ENCODE results near the gene AGRP. TPM values are rescaled to one million over a fixed set of nuclear protein-coding genes. Genes with fewer than 3 reads are reported as not detected.

AGRP gene
- total RNA-seq, 1 experiment from 2014 or later = not detected

GRCh38 chr16:67477960-67478554, 5.3 kb downstream of the AGRP start:
- Histone ChIP-seq H2BK15ac (ENCODE audit: low read depth, low read length) (no peak overlapping the region), H3K9me3 (ENCODE audit: control insufficient read depth, low read depth, low read length) (no peaks in the 10 kb centered on the region), H4K5ac (ENCODE audit: insufficient read length, low read depth, low read length) (no peak overlapping the region), H2BK12ac (ENCODE audit: insufficient read length, low read depth, low read length) (no peak overlapping the region), H2AK5ac (ENCODE audit: insufficient read length, low read length) (no peak overlapping the region), H4K20me1 (ENCODE audit: control insufficient read depth, insufficient read depth, insufficient read length) (no peaks in the 10 kb centered on the region), H3K14ac (ENCODE audit: insufficient read depth, low read length) (no peak overlapping the region), H2AFZ (ENCODE audit: low read length) (no peak overlapping the region), H3K23me2 (ENCODE audit: insufficient read length, low read depth, low read length, poor library complexity, severe bottlenecking) (peaks cover 6% of the 10 kb centered on the region), H3K18ac (ENCODE audit: insufficient read length, low read depth, low read length) (no peak overlapping the region), H3T11ph (ENCODE audit: low read length) (no peak overlapping the region), H2BK5ac (ENCODE audit: insufficient read length, low read length) (no peak overlapping the region), H3K4me1 (ENCODE audit: insufficient read depth, low read length) (no peaks in the 10 kb centered on the region; the same call in 1 of the 2 replicates), H3K9ac (ENCODE audit: extremely low read depth, insufficient read length, low read length) (no peak overlapping the region), H4K91ac (ENCODE audit: insufficient read length, low read depth, low read length) (no peak overlapping the region), H3K23ac (ENCODE audit: insufficient read length, low read depth, low read length) (no peak overlapping the region), H3K27ac (ENCODE audit: insufficient read length, low read depth, low read length) (no peak overlapping the region), H3K4me2 (ENCODE audit: insufficient read depth, insufficient read length, low read length) (no peak overlapping the region), H4K8ac (replicated peaks; ENCODE audit: insufficient read length, low read depth, low read length) (no peak overlapping the region), H3K79me2 (ENCODE audit: insufficient read depth, low read length) (peaks cover 4% of the 10 kb centered on the region; the same call in 1 of the 2 replicates), H3K4ac (ENCODE audit: low read depth, low read length) (no peak overlapping the region), H2BK120ac (ENCODE audit: low read depth, low read length, poor library complexity, severe bottlenecking) (no peak overlapping the region), H3K79me1 (ENCODE audit: insufficient read depth, low read depth, low read length, poor library complexity, severe bottlenecking) (peaks cover 5% of the 10 kb centered on the region), H3K27me3 (ENCODE audit: insufficient read depth, low read length) (no peaks in the 10 kb centered on the region; the same call in 1 of the 2 replicates), H2BK20ac (ENCODE audit: low read depth, low read length, poor library complexity, severe bottlenecking) (no peak overlapping the region), H3K56ac (ENCODE audit: insufficient read length, low read depth, low read length) (no peak overlapping the region)
- WGBS (ENCODE audit: extremely low coverage, insufficient read length, low lambda C conversion rate) = no CpG with 5 or more reads among the region's 8 CpGs
- Mint-ChIP-seq H3K4me3 (no peak overlapping the region; a peak in 1 of 5 replicates), H3K36me3 (ENCODE audit: insufficient read depth in 1 of 3, low read depth in 3 of 3) (no peaks in the 10 kb centered on the region), H3K27ac (no peak overlapping the region), H3K4me1 (peaks cover 9% of the 10 kb centered on the region in 2 experiments), H3K9me3 (no peaks in the 10 kb centered on the region), H3K27me3 (ENCODE audit: low read depth) (no peaks in the 10 kb centered on the region)
- DNase-seq = no peak
- no peak for TF ChIP-seq CTCF (conservative IDR thresholded peaks at IDR 0.05)
